Loucy (cell line): Measurements from ENCODE around the gene BUD31.

Experiments
- H2AFZ ChIP-seq: fragments of 200-600 bp; sonication (generic); 2 replicates; pipeline ENCODE4 v1.6.0; 2016; ENCODE audit warnings: antibody characterized with exemption, mild to moderate bottlenecking, low read length, moderate library complexity
- H3F3A ChIP-seq: fragments of 200-600 bp; 2 replicates; pipeline ENCODE4 v1.6.0; 2016; ENCODE audit warnings: antibody characterized with exemption, low read depth, mild to moderate bottlenecking
- H3K27me3 ChIP-seq: fragments of 200-600 bp; sonication (generic); 2 replicates; pipeline ENCODE4 v1.6.1; 2014; ENCODE audit warnings: low read length, mild to moderate bottlenecking; ENCODE audit not compliant: insufficient read depth, poor library complexity, severe bottlenecking
- H3K36me3 ChIP-seq: fragments of 200-600 bp; sonication (generic); 2 replicates; pipeline ENCODE4 v1.6.1; 2016; ENCODE audit warnings: low read length; ENCODE audit not compliant: insufficient read depth
- H3K4me1 ChIP-seq: fragments of 200-600 bp; sonication (generic); 2 replicates; pipeline ENCODE4 v1.5.1; 2014; ENCODE audit warnings: low read length, mild to moderate bottlenecking; ENCODE audit not compliant: insufficient read depth, poor library complexity, severe bottlenecking
- H3K4me2 ChIP-seq: fragments of 200-600 bp; sonication (generic); 2 replicates; pipeline ENCODE4 v1.6.0; 2014; ENCODE audit warnings: antibody characterized with exemption, low read length, low read depth, mild to moderate bottlenecking; ENCODE audit not compliant: poor library complexity, severe bottlenecking
- H3K4me3 ChIP-seq: fragments of 200-600 bp; sonication (generic); 2 replicates; pipeline ENCODE4 v1.5.1; 2014; ENCODE audit warnings: low read length, mild to moderate bottlenecking, mixed read lengths; ENCODE audit not compliant: poor library complexity, severe bottlenecking
- H3K79me2 ChIP-seq: fragments of 200-600 bp; sonication (generic); 2 replicates; pipeline ENCODE4 v1.6.1; 2014; ENCODE audit warnings: low read length; ENCODE audit not compliant: insufficient read depth
- H3K9ac ChIP-seq: fragments of 200-600 bp; sonication (generic); 2 replicates; pipeline ENCODE4 v1.6.0; 2014; ENCODE audit warnings: mild to moderate bottlenecking, low read depth, low read length, moderate library complexity; ENCODE audit not compliant: poor library complexity, severe bottlenecking
- H3K9me2 ChIP-seq: fragments of 200-600 bp; sonication (generic); replicated peaks from 2 replicates; pipeline ENCODE4 v1.6.1; 2016; ENCODE audit warnings: low read depth, low read length, mixed read lengths
- H3K9me3 ChIP-seq: fragments of 200-600 bp; sonication (generic); 2 replicates; pipeline ENCODE4 v1.6.1; 2014; ENCODE audit warnings: mild to moderate bottlenecking, antibody characterized with exemption, low read length, low read depth; ENCODE audit not compliant: insufficient read depth
- H4K20me1 ChIP-seq: fragments of 200-600 bp; sonication (generic); 2 replicates; pipeline ENCODE4 v1.6.0; 2014; ENCODE audit warnings: antibody characterized with exemption, low read length, mild to moderate bottlenecking; ENCODE audit not compliant: insufficient read depth, poor library complexity, severe bottlenecking
- EZH2phosphoT487 ChIP-seq: fragments of 200-600 bp; IDR thresholded peaks from 2 replicates; pipeline ENCODE4 v1.6.1; 2018; ENCODE audit warnings: antibody characterized with exemption, mild to moderate bottlenecking, moderate library complexity, borderline replicate concordance
- TF ChIP-seq, protein P1 (sequence below): fragments of 200-600 bp; sonication (generic); conservative IDR thresholded peaks from 2 replicates; pipeline ENCODE4 v1.5.1; 2014; ENCODE audit warnings: mild to moderate bottlenecking, antibody characterized with exemption, low read length

The BUD31 gene

DNA sequence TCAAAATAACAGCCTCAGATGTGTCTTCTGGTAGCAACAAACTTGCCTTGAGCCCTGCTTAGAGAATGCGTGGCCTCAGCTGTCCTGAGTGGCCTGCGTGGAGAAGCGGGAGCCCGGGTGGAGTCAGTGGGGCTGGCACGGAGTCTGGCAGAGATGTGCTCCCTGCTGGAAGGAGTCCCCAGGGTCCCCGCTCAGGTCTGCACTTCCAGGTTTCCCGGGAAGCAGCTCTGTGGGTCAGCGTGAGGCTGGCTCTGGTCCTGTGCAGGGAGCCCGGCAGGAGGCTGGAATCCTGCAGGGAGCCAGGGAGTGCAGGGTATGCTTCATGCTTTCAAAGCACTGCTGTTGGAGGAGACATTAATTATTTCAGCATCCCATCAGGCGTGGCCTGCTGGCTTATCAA is 40.1 kb downstream of the BUD31 start:
- Histone ChIP-seq H2AFZ (no peak overlapping the region), H4K20me1 (no peaks in the 10 kb centered on the region), H3K9me3 (no peaks in the 10 kb centered on the region), H3F3A (no peaks in the 10 kb centered on the region), H3K27me3 (no peaks in the 10 kb centered on the region), H3K9ac (no peak overlapping the region), H3K4me1 (no peaks in the 10 kb centered on the region), H3K4me2 (no peak overlapping the region), H3K4me3 (no peak overlapping the region), H3K79me2 (peaks cover 4% of the 10 kb centered on the region; the same call in 1 of the 2 replicates), H3K9me2 (no peaks in the 10 kb centered on the region), H3K36me3 (peaks cover 70% of the 10 kb centered on the region; the same call in 1 of the 2 replicates)
- TF ChIP-seq, protein P1, sequence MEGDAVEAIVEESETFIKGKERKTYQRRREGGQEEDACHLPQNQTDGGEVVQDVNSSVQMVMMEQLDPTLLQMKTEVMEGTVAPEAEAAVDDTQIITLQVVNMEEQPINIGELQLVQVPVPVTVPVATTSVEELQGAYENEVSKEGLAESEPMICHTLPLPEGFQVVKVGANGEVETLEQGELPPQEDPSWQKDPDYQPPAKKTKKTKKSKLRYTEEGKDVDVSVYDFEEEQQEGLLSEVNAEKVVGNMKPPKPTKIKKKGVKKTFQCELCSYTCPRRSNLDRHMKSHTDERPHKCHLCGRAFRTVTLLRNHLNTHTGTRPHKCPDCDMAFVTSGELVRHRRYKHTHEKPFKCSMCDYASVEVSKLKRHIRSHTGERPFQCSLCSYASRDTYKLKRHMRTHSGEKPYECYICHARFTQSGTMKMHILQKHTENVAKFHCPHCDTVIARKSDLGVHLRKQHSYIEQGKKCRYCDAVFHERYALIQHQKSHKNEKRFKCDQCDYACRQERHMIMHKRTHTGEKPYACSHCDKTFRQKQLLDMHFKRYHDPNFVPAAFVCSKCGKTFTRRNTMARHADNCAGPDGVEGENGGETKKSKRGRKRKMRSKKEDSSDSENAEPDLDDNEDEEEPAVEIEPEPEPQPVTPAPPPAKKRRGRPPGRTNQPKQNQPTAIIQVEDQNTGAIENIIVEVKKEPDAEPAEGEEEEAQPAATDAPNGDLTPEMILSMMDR, result no peak
- TF ChIP-seq EZH2phosphoT487, result no peak

DNA sequence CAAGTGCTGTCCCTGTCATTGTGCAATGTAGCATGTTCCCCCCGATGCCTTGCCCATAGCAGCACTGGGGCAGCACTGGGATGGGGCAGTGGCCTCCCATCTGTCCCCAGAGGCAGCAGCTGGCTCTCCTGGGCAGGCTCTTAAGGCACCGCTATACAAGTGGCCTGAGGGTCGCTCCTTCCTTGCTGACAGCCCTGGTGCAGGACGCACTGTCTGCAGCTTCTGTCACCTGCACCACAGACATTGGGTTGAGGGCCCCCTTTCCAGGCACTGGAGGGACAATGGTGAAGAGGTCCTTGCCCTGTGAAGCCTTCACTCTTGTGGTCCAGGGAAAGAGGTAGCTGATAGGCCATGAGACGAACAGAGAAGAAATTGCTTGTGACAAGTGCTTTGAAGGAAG is 40.6 kb downstream of the BUD31 start:
- TF ChIP-seq, protein P1, result no peak
- no peak for TF ChIP-seq EZH2phosphoT487
- Histone ChIP-seq H3K36me3 (peaks cover 75% of the 10 kb centered on the region; the same call in 1 of the 2 replicates), H2AFZ (no peak overlapping the region), H3K9ac (no peak overlapping the region), H3K4me2 (no peak overlapping the region), H3K79me2 (peaks cover 4% of the 10 kb centered on the region; the same call in 1 of the 2 replicates), H4K20me1 (no peaks in the 10 kb centered on the region), H3K4me1 (no peaks in the 10 kb centered on the region), H3K4me3 (no peak overlapping the region), H3K9me2 (no peaks in the 10 kb centered on the region), H3K27me3 (no peaks in the 10 kb centered on the region), H3K9me3 (no peaks in the 10 kb centered on the region), H3F3A (no peaks in the 10 kb centered on the region)

DNA sequence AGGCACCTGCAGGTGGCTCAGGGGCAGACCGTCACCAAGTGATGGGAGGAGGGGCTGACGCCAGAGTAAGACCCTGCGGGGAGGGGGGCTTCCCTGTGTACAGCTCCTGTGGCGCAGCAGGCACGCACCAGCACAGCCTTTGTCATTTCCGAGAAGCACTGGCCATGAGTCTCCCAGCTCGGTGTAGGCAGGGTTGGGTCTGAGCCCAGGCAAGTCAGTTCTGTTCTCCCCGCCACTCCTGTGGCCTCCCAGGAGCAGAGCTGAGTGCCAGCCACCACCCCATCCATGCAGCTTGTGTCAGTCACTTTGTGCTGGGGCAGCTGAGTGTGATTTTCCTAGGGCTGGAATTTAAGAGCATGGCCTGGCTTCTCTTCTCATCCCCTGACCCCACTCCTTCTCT is 43.2 kb downstream of the BUD31 start:
- peaks cover 84% of the 10 kb centered on the region; the same call in 1 of the 2 replicates for H3K36me3 ChIP-seq
- H3F3A ChIP-seq, result no peaks in the 10 kb centered on the region
- no peak overlapping the region for H3K9ac ChIP-seq
- H3K9me2 ChIP-seq, result no peaks in the 10 kb centered on the region
- no peaks in the 10 kb centered on the region for H3K27me3 ChIP-seq
- no peaks in the 10 kb centered on the region for H3K4me1 ChIP-seq
- TF ChIP-seq, protein P1, result no peak
- no peak for TF ChIP-seq EZH2phosphoT487
- no peaks in the 10 kb centered on the region for H3K9me3 ChIP-seq
- no peak overlapping the region for H3K4me2 ChIP-seq
- no peak overlapping the region for H3K4me3 ChIP-seq
- peaks cover 6% of the 10 kb centered on the region for H4K20me1 ChIP-seq
- no peak overlapping the region for H2AFZ ChIP-seq
- no peaks in the 10 kb centered on the region for H3K79me2 ChIP-seq
